Measurements from ENCODE around the gene CACNB2. TPM values are rescaled to one million over a fixed set of nuclear protein-coding genes. Genes with fewer than 3 reads are reported as not detected.

Gene CACNB2
- total and polyA plus RNA-seq, 2 of the 13 experiments (the other 11 are each of a cell fraction or from before 2014, with no cell fraction given): not detected

DNA sequence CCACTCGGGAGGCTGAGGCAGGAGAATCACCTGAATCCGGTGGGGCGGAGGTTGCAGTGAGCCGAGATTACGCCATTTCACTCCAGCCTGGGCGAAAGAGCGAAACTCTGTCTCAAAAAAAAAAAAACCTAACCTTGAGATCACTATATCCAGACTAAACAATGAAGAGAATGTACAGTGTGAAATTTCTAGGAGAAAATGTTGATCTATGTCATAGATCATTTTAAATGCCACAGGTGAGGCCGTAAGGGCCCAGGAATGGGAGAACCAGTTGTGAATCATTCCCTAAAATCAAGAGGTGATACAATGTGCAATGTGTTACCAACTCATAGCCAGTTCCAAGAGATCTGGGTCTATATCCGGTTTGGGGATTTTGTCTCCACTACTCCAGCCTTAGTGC is 158.0 kb downstream of the CACNB2 start:
- ATAC-seq: no peak
- 15% methylated on average over 9 of the region's 9 CpGs for whole genome bisulfite sequencing (ENCODE audit: low lambda C conversion rate)
- H4K20me1 ChIP-seq (ENCODE audit: insufficient read depth, low read length): no peaks in the 10 kb centered on the region
- no peak overlapping the region for H2AFZ ChIP-seq (ENCODE audit: low read length)
- no peak overlapping the region for H3K4me2 ChIP-seq (ENCODE audit: low read depth, low read length)
- in situ Hi-C loops (cut with HindIII; ENCODE audit: extremely low pct_ligation_motif_present, low pct_unique_long_range_greater_than_20kb) (no loop called here), intact Hi-C loops (cut with micrococcal nuclease; ENCODE audit: unreplicated experiment) (no loop called here)
- H3K27me3 ChIP-seq (ENCODE audit: control insufficient read depth in 1 of 2, insufficient read depth in 2 of 2, low read length in 2 of 2): peaks cover 0 to 8% of the 10 kb centered on the region in 2 experiments; a peak in 2 of 5 replicates
- no peak for FAIRE-seq
- no peaks in the 10 kb centered on the region for H3K79me2 ChIP-seq (ENCODE audit: insufficient read depth, low read length)
- no peak overlapping the region for H3K9ac ChIP-seq (ENCODE audit: insufficient read depth, low read depth, low read length)
- H3K9me3 ChIP-seq (ENCODE audit: low read length): no peaks in the 10 kb centered on the region
- no peaks in the 10 kb centered on the region for H3K4me1 ChIP-seq (ENCODE audit: insufficient read depth, low read length)
- no TSS peak for BruUV-seq (replicated peaks)
- POLR2A ChIA-PET: no interaction called here
- H3K4me3 ChIP-seq (replicated peaks in 1 of 3; ENCODE audit: insufficient read depth in 1 of 3, low read depth in 2 of 3, low read length in 3 of 3): no peak overlapping the region
- CTCF ChIA-PET (ENCODE audit: low intra/inter-chr PET ratio, low total read pairs): no interaction called here
- H3K27ac ChIP-seq (ENCODE audit: extremely low read length, insufficient read depth, low read length): no peak overlapping the region
- H3K36me3 ChIP-seq (replicated peaks in 1 of 2; ENCODE audit: control insufficient read depth in 1 of 2, insufficient read depth in 2 of 2, low read length in 2 of 2): no peaks in the 10 kb centered on the region
- no peak for DNase-seq (ENCODE audit: low spot score)
- TF ChIP-seq, protein P1, sequence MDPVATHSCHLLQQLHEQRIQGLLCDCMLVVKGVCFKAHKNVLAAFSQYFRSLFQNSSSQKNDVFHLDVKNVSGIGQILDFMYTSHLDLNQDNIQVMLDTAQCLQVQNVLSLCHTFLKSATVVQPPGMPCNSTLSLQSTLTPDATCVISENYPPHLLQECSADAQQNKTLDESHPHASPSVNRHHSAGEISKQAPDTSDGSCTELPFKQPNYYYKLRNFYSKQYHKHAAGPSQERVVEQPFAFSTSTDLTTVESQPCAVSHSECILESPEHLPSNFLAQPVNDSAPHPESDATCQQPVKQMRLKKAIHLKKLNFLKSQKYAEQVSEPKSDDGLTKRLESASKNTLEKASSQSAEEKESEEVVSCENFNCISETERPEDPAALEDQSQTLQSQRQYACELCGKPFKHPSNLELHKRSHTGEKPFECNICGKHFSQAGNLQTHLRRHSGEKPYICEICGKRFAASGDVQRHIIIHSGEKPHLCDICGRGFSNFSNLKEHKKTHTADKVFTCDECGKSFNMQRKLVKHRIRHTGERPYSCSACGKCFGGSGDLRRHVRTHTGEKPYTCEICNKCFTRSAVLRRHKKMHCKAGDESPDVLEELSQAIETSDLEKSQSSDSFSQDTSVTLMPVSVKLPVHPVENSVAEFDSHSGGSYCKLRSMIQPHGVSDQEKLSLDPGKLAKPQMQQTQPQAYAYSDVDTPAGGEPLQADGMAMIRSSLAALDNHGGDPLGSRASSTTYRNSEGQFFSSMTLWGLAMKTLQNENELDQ (CRISPR knock-in tag; IDR thresholded peaks at IDR 0.05; ENCODE audit: borderline replicate concordance): no peak
- no peak for TF ChIP-seq KLF6 (CRISPR knock-in tag; IDR thresholded peaks at IDR 0.05)
- TF ChIP-seq HNRNPLL (IDR thresholded peaks at IDR 0.05; ENCODE audit: low read depth, low read length, poor library complexity, severe bottlenecking): no peak
- TF ChIP-seq, protein P2, sequence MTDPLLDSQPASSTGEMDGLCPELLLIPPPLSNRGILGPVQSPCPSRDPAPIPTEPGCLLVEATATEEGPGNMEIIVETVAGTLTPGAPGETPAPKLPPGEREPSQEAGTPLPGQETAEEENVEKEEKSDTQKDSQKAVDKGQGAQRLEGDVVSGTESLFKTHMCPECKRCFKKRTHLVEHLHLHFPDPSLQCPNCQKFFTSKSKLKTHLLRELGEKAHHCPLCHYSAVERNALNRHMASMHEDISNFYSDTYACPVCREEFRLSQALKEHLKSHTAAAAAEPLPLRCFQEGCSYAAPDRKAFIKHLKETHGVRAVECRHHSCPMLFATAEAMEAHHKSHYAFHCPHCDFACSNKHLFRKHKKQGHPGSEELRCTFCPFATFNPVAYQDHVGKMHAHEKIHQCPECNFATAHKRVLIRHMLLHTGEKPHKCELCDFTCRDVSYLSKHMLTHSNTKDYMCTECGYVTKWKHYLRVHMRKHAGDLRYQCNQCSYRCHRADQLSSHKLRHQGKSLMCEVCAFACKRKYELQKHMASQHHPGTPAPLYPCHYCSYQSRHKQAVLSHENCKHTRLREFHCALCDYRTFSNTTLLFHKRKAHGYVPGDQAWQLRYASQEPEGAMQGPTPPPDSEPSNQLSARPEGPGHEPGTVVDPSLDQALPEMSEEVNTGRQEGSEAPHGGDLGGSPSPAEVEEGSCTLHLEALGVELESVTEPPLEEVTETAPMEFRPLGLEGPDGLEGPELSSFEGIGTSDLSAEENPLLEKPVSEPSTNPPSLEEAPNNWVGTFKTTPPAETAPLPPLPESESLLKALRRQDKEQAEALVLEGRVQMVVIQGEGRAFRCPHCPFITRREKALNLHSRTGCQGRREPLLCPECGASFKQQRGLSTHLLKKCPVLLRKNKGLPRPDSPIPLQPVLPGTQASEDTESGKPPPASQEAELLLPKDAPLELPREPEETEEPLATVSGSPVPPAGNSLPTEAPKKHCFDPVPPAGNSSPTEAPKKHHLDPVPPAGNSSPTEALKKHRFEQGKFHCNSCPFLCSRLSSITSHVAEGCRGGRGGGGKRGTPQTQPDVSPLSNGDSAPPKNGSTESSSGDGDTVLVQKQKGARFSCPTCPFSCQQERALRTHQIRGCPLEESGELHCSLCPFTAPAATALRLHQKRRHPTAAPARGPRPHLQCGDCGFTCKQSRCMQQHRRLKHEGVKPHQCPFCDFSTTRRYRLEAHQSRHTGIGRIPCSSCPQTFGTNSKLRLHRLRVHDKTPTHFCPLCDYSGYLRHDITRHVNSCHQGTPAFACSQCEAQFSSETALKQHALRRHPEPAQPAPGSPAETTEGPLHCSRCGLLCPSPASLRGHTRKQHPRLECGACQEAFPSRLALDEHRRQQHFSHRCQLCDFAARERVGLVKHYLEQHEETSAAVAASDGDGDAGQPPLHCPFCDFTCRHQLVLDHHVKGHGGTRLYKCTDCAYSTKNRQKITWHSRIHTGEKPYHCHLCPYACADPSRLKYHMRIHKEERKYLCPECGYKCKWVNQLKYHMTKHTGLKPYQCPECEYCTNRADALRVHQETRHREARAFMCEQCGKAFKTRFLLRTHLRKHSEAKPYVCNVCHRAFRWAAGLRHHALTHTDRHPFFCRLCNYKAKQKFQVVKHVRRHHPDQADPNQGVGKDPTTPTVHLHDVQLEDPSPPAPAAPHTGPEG (CRISPR knock-in tag; IDR thresholded peaks at IDR 0.05): no peak
- TF ChIP-seq ZNF382 (CRISPR knock-in tag; IDR thresholded peaks at IDR 0.05; ENCODE audit: borderline replicate concordance): no peak
- TF ChIP-seq SOX5 (CRISPR knock-in tag; IDR thresholded peaks at IDR 0.05; ENCODE audit: borderline replicate concordance): no peak
- TF ChIP-seq, protein P3, sequence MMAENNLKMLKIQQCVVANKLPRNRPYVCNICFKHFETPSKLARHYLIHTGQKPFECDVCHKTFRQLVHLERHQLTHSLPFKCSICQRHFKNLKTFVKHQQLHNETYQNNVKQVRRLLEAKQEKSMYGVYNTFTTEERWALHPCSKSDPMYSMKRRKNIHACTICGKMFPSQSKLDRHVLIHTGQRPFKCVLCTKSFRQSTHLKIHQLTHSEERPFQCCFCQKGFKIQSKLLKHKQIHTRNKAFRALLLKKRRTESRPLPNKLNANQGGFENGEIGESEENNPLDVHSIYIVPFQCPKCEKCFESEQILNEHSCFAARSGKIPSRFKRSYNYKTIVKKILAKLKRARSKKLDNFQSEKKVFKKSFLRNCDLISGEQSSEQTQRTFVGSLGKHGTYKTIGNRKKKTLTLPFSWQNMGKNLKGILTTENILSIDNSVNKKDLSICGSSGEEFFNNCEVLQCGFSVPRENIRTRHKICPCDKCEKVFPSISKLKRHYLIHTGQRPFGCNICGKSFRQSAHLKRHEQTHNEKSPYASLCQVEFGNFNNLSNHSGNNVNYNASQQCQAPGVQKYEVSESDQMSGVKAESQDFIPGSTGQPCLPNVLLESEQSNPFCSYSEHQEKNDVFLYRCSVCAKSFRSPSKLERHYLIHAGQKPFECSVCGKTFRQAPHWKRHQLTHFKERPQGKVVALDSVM (CRISPR knock-in tag; IDR thresholded peaks at IDR 0.05): no peak
- TF ChIP-seq, protein P4, sequence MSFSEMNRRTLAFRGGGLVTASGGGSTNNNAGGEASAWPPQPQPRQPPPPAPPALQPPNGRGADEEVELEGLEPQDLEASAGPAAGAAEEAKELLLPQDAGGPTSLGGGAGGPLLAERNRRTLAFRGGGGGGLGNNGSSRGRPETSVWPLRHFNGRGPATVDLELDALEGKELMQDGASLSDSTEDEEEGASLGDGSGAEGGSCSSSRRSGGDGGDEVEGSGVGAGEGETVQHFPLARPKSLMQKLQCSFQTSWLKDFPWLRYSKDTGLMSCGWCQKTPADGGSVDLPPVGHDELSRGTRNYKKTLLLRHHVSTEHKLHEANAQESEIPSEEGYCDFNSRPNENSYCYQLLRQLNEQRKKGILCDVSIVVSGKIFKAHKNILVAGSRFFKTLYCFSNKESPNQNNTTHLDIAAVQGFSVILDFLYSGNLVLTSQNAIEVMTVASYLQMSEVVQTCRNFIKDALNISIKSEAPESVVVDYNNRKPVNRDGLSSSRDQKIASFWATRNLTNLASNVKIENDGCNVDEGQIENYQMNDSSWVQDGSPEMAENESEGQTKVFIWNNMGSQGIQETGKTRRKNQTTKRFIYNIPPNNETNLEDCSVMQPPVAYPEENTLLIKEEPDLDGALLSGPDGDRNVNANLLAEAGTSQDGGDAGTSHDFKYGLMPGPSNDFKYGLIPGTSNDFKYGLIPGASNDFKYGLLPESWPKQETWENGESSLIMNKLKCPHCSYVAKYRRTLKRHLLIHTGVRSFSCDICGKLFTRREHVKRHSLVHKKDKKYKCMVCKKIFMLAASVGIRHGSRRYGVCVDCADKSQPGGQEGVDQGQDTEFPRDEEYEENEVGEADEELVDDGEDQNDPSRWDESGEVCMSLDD (CRISPR knock-in tag; IDR thresholded peaks at IDR 0.05; ENCODE audit: borderline replicate concordance): no peak
- TF ChIP-seq MED8 (CRISPR knock-in tag; IDR thresholded peaks at IDR 0.05; ENCODE audit: insufficient replicate concordance): no peak
- TF ChIP-seq ZBTB8A (CRISPR knock-in tag; IDR thresholded peaks at IDR 0.05; ENCODE audit: borderline replicate concordance, low read depth): no peak
- TF ChIP-seq YEATS2 (CRISPR knock-in tag; IDR thresholded peaks at IDR 0.05; ENCODE audit: borderline replicate concordance): no peak
